HPDE6-E6E7 (cell line): ENCODE results near the gene PCDHA1.
"Not testable (repeated sequence)": the region's sequence is repeated elsewhere in the genome, so short reads cannot be mapped to it uniquely, and the experiment has no call there.

Experiments used
- DNase-seq: peaks from one replicate; pipeline ENCODE4 v3.0.0; 2011; ENCODE audit warnings: missing footprints; ENCODE audit errors: extremely low spot score

Gene PCDHA1

GRCh38 chr5:140785905-140786686 is at the start of gene PCDHA1:
Gene PCDHA1 (plus strand): TSS chr5:140786140.
- no peak for DNase-seq

DNA sequence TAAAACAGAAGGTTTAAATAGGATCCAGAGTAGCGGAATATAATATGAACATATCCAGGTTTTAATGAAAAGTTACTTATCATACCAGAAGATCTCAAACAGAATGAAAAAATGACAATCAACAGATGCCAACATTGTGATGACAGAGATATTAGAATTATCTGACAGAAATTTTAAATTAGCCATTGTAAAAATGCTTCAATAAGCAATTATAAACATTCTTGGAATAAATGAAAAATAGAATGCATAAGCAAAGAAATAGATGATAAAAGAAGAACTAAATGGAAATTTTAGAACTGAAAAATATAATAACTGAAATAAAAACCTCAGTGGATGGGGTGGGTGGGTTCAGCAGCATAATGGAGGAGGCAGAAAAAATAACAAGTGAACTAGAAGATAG is 48.5 kb upstream of the PCDHA1 start:
- DNase-seq, result no peak

GRCh38 chr5:140741967-140742366 is 44.0 kb upstream of the PCDHA1 start:
- DNase-seq, result no peak

- DNase-seq, result no peak
These were observed 32.4 kb upstream of the PCDHA1 start for GRCh38 chr5:140753561-140753960.

GRCh38 chr5:140764177-140764973 is 21.6 kb upstream of the PCDHA1 start:
- no peak for DNase-seq

DNA sequence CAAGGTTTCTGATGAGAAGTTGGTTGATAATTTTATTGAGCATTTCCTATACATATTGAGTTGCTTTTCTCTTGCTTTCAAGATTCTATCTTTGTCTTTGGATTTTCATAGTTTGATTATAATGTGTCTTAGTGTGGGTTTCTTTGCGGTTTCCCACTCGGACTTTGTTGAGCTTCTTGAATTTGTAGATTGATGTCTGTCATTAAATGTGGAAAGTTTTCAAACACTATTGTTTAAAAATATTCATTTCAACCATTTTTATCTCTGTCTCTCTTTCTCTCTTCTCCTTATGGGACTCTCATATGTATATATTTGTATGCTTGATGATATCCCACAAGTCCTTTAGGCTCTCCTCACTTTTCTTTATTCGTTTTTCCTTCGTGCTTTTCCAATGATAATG is 18.5 kb upstream of the PCDHA1 start:
- no peak for DNase-seq

DNA sequence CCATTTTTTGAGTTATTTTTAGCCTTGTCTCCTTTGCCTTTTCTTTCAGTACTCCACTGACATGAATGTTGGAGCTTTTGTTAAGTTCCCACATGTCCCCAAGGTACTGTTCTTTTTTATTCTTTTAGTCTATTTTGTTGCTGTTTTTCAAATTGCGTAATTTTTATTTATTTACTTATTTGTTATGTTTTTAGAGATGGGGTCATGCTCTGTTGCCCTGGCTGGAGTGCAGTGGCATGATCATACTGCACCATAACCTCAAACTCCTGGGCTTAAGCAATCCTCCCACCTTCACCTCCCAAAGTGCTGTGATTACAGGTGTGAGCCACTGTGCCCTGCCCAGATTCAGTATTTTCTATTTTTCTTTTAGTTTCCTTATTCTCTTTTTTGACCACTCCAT is 5.4 kb upstream of the PCDHA1 start:
- DNase-seq, result no peak

GRCh38 chr5:140787422-140787821 is 1.5 kb downstream of the PCDHA1 start:
- not testable (repeated sequence) for DNase-seq

DNA sequence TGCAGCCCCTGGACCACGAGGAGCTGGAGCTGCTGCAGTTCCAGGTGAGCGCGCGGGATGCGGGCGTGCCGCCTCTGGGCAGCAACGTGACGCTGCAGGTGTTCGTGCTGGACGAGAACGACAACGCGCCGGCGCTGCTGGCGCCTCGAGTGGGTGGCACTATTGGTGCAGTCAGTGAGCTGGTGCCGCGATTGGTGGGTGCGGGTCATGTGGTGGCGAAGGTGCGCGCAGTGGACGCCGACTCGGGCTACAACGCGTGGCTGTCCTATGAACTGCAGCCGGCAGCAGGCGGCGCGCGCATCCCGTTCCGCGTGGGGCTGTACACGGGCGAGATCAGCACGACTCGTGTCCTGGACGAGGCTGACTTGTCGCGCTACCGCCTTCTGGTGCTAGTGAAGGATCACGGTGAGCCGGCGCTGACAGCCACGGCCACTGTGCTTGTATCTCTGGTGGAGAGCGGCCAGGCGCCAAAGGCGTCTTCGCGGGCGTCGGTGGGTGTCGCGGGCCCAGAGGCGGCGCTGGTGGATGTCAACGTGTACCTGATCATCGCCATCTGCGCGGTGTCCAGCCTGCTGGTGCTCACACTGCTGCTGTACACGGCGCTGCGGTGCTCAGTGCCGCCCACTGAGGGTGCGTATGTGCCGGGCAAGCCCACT is 2.0 kb downstream of the PCDHA1 start:
- DNase-seq, result not testable (repeated sequence)

DNA sequence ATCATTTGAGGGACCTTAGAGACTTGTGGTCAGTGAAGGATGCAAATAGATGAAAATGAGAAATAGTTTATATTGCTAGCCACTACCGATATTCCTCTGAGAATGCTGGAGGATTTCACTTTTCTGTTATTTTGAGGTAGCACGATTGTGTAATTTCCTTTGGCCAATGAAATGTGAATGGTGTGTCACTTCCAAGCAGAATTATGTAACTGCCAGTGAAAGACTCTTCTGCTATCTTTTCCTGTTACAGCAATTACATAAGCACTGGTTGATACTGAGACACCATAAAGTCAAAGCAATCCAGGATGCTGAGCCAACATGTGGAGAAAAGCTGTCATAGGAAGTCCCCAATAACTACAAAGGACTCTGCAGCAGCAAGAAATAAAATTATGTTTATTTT is 5.1 kb downstream of the PCDHA1 start:
- no peak for DNase-seq

- no peak for DNase-seq
These were observed 8.8 kb downstream of the PCDHA1 start, which contains the start of gene PCDHA2 for GRCh38 chr5:140794595-140795258. Gene PCDHA2 (plus strand): TSS chr5:140794852.

- DNase-seq, result no peak
These were observed 9.3 kb downstream of the PCDHA1 start for GRCh38 chr5:140795259-140795641.

DNA sequence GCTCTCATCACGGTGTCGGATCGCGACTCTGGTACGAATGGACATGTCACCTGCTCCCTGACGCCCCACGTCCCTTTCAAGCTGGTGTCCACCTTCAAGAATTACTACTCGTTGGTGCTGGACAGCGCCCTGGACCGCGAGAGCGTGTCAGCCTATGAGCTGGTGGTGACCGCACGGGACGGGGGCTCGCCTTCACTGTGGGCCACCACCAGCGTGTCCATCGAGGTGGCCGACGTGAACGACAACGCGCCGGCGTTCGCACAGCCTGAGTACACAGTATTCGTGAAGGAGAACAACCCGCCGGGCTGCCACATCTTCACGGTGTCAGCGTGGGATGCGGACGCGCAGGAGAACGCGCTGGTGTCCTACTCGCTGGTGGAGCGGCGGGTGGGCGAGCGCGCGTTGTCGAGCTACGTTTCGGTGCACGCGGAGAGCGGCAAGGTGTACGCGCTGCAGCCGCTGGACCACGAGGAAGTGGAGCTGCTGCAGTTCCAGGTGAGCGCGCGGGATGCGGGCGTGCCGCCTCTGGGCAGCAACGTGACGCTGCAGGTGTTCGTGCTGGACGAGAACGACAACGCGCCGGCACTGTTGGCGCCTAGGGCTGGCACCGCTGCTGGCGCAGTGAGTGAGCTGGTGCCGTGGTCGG is 10.3 kb downstream of the PCDHA1 start:
- not testable (repeated sequence) for DNase-seq

DNA sequence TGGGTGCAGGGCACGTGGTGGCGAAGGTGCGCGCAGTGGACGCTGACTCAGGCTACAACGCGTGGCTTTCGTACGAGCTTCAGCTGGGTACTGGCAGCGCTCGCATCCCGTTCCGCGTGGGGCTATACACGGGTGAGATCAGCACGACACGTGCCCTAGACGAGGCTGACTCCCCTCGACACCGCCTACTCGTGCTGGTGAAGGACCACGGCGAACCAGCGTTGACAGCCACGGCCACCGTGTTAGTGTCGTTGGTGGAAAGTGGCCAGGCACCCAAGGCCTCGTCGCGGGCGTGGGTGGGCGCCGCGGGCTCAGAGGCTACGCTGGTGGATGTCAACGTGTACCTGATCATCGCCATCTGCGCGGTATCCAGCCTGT is 10.8 kb downstream of the PCDHA1 start:
- no peak for DNase-seq

DNA sequence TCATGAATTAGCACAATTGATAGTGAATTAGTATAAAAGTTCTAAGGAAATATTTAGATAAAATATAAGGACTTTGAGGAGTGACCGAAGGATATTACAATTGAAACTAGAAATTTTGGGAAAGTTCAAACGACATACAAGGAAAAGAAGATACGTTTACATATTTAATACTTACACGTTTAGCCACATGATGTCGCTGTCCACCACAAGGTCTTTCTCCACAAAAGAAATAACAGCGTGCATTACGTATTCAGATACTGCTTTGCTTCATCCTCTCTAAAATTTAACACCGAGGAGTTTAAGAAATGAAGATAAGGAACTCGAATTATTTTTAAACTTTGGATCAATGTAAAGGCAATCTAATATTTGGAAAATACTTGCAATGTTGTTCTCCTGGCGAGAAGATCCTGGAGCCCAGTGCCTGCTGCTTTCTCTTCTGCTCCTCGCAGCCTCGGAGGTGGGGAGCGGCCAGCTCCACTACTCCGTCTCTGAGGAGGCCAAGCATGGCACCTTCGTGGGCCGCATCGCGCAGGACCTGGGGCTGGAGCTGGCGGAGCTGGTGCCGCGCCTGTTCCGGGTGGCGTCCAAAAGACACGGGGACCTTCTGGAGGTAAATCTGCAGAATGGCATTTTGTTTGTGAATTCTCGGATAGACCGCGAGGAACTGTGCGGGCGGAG is 15.0 kb downstream of the PCDHA1 start, which contains the start of gene PCDHA3:
TSS of gene PCDHA3 (plus strand) at position 242 of the 678 bp plus-strand sequence.
- DNase-seq, result no peak

- DNase-seq, result no peak
These were observed 15.5 kb downstream of the PCDHA1 start for GRCh38 chr5:140801494-140801841.

- DNase-seq, result not testable (repeated sequence)
These were observed 16.4 kb downstream of the PCDHA1 start for GRCh38 chr5:140802381-140802780.

GRCh38 chr5:140802781-140803271 is 16.9 kb downstream of the PCDHA1 start:
- DNase-seq, result no peak

- DNase-seq, result peak; percentile 11
These were observed 21.2 kb downstream of the PCDHA1 start, which contains the start of gene PCDHA4 for GRCh38 chr5:140806834-140807775. Gene PCDHA4 (plus strand): TSS chr5:140807068.
